Stomach (tissue), 9 donors: Measurements from ENCODE around the gene TRIM24. TPM values are rescaled to one million over a fixed set of nuclear protein-coding genes. Genes with fewer than 3 reads are reported as not detected.

ENCODE experiments used
- DNase-seq, 2 donors: peaks; one replicate each; pipeline versions ENCODE4 v3.0.0 to v3.0.0-alpha.2; 2013 to 2019
- H3K27ac ChIP-seq, 5 donors: fragments of 200-600 bp in 4 of 5; sonication (generic) in 4 of 5; one replicate each; pipeline ENCODE4 v1.5.1; 2013 to 2019; ENCODE audit warnings: mild to moderate bottlenecking in 1 of 5, moderate library complexity in 1 of 5
- H3K27me3 ChIP-seq, 3 donors: fragments of 200-600 bp; sonication (generic); one replicate each; pipeline ENCODE4 v1.5.1; 2017 to 2019; ENCODE audit warnings: mixed run types in 1 of 3
- H3K36me3 ChIP-seq, 4 donors: fragments of 200-600 bp; sonication (generic); 1 replicate in 3 of 4; 2 replicates in 1 of 4; pipeline ENCODE4 v1.5.1; 2016 to 2019
- H3K4me1 ChIP-seq, 4 donors: fragments of 200-600 bp; sonication (generic); one replicate each; pipeline ENCODE4 v1.5.1; 2016 to 2019
- H3K4me3 ChIP-seq, 4 donors: fragments of 200-600 bp; sonication (generic) in 3 of 4; one replicate each; pipeline ENCODE4 v1.5.1; 2016 to 2019; ENCODE audit warnings: mild to moderate bottlenecking in 1 of 4
- H3K9me3 ChIP-seq, 4 donors: fragments of 200-600 bp; sonication (generic); one replicate each; pipeline ENCODE4 v1.5.1; 2016 to 2019
- CTCF ChIP-seq, 7 experiments: fragments of 450-650 bp in 4 of 7; fragments of 200-600 bp in 3 of 7; sonication (generic) in 3 of 7; IDR thresholded peaks; one replicate each; pipeline ENCODE4 v1.5.1; 2016 to 2019; ENCODE audit warnings: antibody characterized with exemption in 7 of 7, control low read depth in 2 of 7, mild to moderate bottlenecking in 1 of 7
- EP300 ChIP-seq: sonication (generic); formaldehyde crosslinking; IDR thresholded peaks from one replicate; pipeline ENCODE4 v1.6.1; 2017; ENCODE audit warnings: antibody characterized with exemption
- POLR2A ChIP-seq, 4 donors: fragments of 450-650 bp; IDR thresholded peaks; one replicate each; pipeline ENCODE4 v1.6.1; 2016; ENCODE audit warnings: antibody characterized with exemption in 4 of 4, control low read depth in 2 of 4, mild to moderate bottlenecking in 1 of 4, moderate library complexity in 1 of 4
- POLR2AphosphoS5 ChIP-seq, 3 donors: sonication (generic); formaldehyde crosslinking; IDR thresholded peaks; one replicate each; pipeline ENCODE4 v1.6.1; 2016; ENCODE audit warnings: antibody characterized with exemption in 3 of 3
- WGBS, 5 donors: extraction: QIAGEN DNeasy Blood & Tissue Kit in 3 of 5; methylation state at CpG; one replicate each; pipeline versions ENCODE4 v1.1.5 to v1.1.7; 2013 to 2018; 5-methylcytosine and 5-hydroxymethylcytosine counted together
- intact Hi-C: fragments of 100-400 bp; cut with DNase I; formaldehyde crosslinking; loops from one replicate; pipeline ENCODE4 v1.15.1; 2023; ENCODE audit warnings: low total_unique reads
- polyA plus RNA-seq, 3 donors: library from polyadenylated mRNA; stranded (reverse); fragments of 200-250 nt; gene quantifications; one replicate each; pipeline ENCODE4 v1.2.3, GENCODE V29; 2013
- total RNA-seq, 5 donors: library from RNA; depleted of rRNA; stranded (reverse); fragments of >200 nt; gene quantifications; one replicate each; pipeline versions ENCODE4 v1.1.0 to v1.2.3, GENCODE V29; 2014 to 2016
- donor health status: healthy with polysubstance abuse.
- donor health status: Bipolar disorder and iron deficiency.
- donor health status: healthy.

The TRIM24 gene
- total and polyA plus RNA-seq, 8 donors, result 5.5 to 32.0 (median 11.9) TPM

- TF ChIP-seq POLR2A (IDR thresholded peaks at IDR 0.05) (no peak), POLR2AphosphoS5 (IDR thresholded peaks at IDR 0.05) (no peak), EP300 (no peak), CTCF (IDR thresholded peaks at IDR 0.05) (no peak)
- 92 to 99% (median 96%) methylated on average over 10 of the region's 10 CpGs for WGBS, 5 donors
- H3K27ac ChIP-seq, result no peak overlapping the region
- DNase-seq, result no peak
- H3K4me1 ChIP-seq, result peaks cover 0 to 7% (median 3%) of the 10 kb centered on the region in 4 donors
- intact Hi-C loops, result no loop called here
- no peaks in the 10 kb centered on the region for H3K36me3 ChIP-seq
- H3K9me3 ChIP-seq, result no peaks in the 10 kb centered on the region
- H3K27me3 ChIP-seq, result no peaks in the 10 kb centered on the region
- H3K4me3 ChIP-seq, result no peak overlapping the region
Measured at GRCh38 chr7:138618506-138618905, 158.4 kb downstream of the TRIM24 start.

- no peak for TF ChIP-seq POLR2AphosphoS5 (IDR thresholded peaks at IDR 0.05)
- TF ChIP-seq CTCF (IDR thresholded peaks at IDR 0.05), result no peak
- TF ChIP-seq POLR2A (IDR thresholded peaks at IDR 0.05), result no peak
- no peak for TF ChIP-seq EP300
- intact Hi-C loops, result no loop called here
- Histone ChIP-seq H3K36me3 (no peaks in the 10 kb centered on the region), H3K27ac (no peak overlapping the region), H3K4me1 (peaks cover 0 to 3% (median 1%) of the 10 kb centered on the region in 4 donors), H3K27me3 (no peaks in the 10 kb centered on the region), H3K4me3 (no peak overlapping the region), H3K9me3 (no peaks in the 10 kb centered on the region)
- no peak for DNase-seq
Measured at GRCh38 chr7:138618933-138619332, 158.9 kb downstream of the TRIM24 start.

- Histone ChIP-seq H3K27me3 (no peaks in the 10 kb centered on the region), H3K27ac (no peak overlapping the region), H3K4me1 (peaks cover 0 to 10% (median 0%) of the 10 kb centered on the region in 4 donors), H3K9me3 (no peaks in the 10 kb centered on the region), H3K4me3 (no peak overlapping the region), H3K36me3 (no peaks in the 10 kb centered on the region)
- 85 to 97% (median 94%) methylated on average over 1 of the region's 1 CpG for WGBS, 5 donors
- intact Hi-C loops, result no loop called here
- TF ChIP-seq POLR2A (IDR thresholded peaks at IDR 0.05), result no peak
- TF ChIP-seq CTCF (IDR thresholded peaks at IDR 0.05), result no peak
- no peak for TF ChIP-seq EP300
- no peak for TF ChIP-seq POLR2AphosphoS5 (IDR thresholded peaks at IDR 0.05)
- DNase-seq, result no peak
Measured at GRCh38 chr7:138622841-138623240, 162.8 kb downstream of the TRIM24 start.

DNA sequence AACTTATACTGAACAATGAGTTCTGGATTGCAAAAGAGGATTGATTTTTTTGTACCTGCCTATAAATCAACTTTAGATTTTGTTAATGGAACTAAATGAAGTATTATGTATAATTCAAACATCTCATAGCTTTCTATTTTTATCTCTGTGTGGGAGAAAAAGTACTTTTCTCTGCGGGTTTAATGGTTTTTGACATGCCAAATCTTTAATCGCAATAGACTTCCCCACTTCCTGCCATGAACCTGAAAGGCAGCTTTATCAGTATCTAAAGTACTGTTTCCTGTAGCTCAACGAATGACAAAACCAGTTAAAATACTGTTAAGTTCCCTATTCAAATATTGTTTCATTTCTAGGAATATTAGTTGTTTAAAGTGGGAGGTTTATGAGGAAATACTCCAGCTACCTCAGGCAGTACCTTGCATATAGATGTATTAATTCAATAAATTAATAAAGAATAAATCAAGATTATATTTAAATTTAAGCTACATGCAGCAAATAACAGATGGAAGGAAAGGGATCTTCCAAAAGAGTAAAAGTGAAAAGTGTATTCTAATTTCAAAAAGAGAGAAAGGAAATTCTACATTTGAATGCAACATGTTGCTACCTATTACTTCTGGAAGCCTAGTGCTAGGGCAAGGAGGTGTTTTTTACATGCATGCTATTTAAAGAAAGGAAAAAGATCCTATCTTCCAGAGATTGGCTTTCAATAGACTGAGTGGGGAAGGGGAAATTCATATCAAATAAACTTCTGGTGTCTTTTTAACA is 165.2 kb downstream of the TRIM24 start:
- peak in 1 of 2 donors; percentile 32 for DNase-seq
- Histone ChIP-seq H3K36me3 (no peaks in the 10 kb centered on the region), H3K27me3 (no peaks in the 10 kb centered on the region), H3K27ac (no peak overlapping the region), H3K4me3 (no peak overlapping the region), H3K4me1 (peaks cover 0 to 10% (median 0%) of the 10 kb centered on the region in 4 donors), H3K9me3 (no peaks in the 10 kb centered on the region)
- 8 to 19% (median 10%) methylated on average over 3 of the region's 3 CpGs for WGBS, 5 donors
- intact Hi-C loops, result no loop called here
- TF ChIP-seq CTCF (IDR thresholded peaks at IDR 0.05) (no peak), POLR2A (IDR thresholded peaks at IDR 0.05) (no peak), EP300 (no peak), POLR2AphosphoS5 (IDR thresholded peaks at IDR 0.05) (no peak)
